Endothelial cell of umbilical vein (primary cell): ENCODE data around the gene CCDC86. TPM values are rescaled to one million over a fixed set of nuclear protein-coding genes. Genes with fewer than 3 reads are reported as not detected.

ENCODE experiments used
- BruUV-seq: library from RNA; stranded (reverse); fragments of 400-500 nt; replicated peaks from 2 replicates; lab custom pipeline; 2021; lab: Mats Ljungman, UMichigan
- CTCF ChIA-PET: fragments of 300-600, 350-600 bp; sonication (Branson Sonifier 250); formaldehyde crosslinking; loops from one replicate; lab custom pipeline; 2021; ENCODE audit warnings: antibody characterized with exemption, inconsistent platforms; lab: Charles Lee
- POLR2A ChIA-PET: fragments of 300-600, 350-600 bp; sonication (Branson Sonifier 250); formaldehyde crosslinking; loops from one replicate; lab custom pipeline; 2021; ENCODE audit warnings: antibody characterized with exemption, inconsistent platforms; lab: Charles Lee
- DNase-seq: peaks from one replicate; pipeline ENCODE4 v3.0.0-alpha.2; 2011; ENCODE audit warnings: low read depth, low spot score
- FAIRE-seq: peaks from 2 replicates; lab custom pipeline; 2011; peaks lifted over from hg19 to GRCh38; lab: Jason Lieb, UNC
- H2AFZ ChIP-seq: 2 replicates; pipeline ENCODE4 v1.6.0; 2012; ENCODE audit warnings: low read depth, low read length, control low read depth, inconsistent platforms
- H3K27ac ChIP-seq: 2 replicates; pipeline ENCODE4 v1.5.1; 2011; ENCODE audit warnings: low read depth, mild to moderate bottlenecking, control low read depth, low read length, moderate library complexity; ENCODE audit not compliant: insufficient read depth
- H3K27me3 ChIP-seq, 2 experiments: 2 replicates each; pipeline versions ENCODE4 v1.6.0 to v1.6.1; 2011; ENCODE audit warnings: low read length in 2 of 2, mixed read lengths in 1 of 2; ENCODE audit not compliant: control insufficient read depth in 2 of 2, insufficient read depth in 2 of 2
- H3K36me3 ChIP-seq, 2 experiments: 2 replicates in 1 of 2; 3 replicates in 1 of 2; pipeline ENCODE4 v1.5.1; 2011; ENCODE audit warnings: low read length in 2 of 2, mild to moderate bottlenecking in 1 of 2, moderate library complexity in 1 of 2; ENCODE audit not compliant: control insufficient read depth in 2 of 2, insufficient read depth in 2 of 2; ENCODE audit errors: extremely low read depth in 1 of 2
- H3K4me1 ChIP-seq: 3 replicates; pipeline ENCODE4 v1.5.1; 2011; ENCODE audit warnings: mild to moderate bottlenecking, low read length; ENCODE audit not compliant: control insufficient read depth, insufficient read depth; ENCODE audit errors: extremely low read depth
- H3K4me2 ChIP-seq: 2 replicates; pipeline ENCODE4 v1.6.1; 2011; ENCODE audit warnings: low read length, control low read depth, mixed read lengths; ENCODE audit not compliant: insufficient read depth
- H3K4me3 ChIP-seq, 3 experiments: fragments of 200-600 bp in 1 of 3; sonication (generic), shearing (Covaris generic) in 1 of 3; replicated peaks in 1 of 3; 2 replicates each; pipeline ENCODE4 v1.5.1; 2011 to 2016; ENCODE audit warnings: control low read depth in 3 of 3, low read length in 3 of 3, mild to moderate bottlenecking in 2 of 3, inconsistent platforms in 1 of 3, low read depth in 1 of 3, moderate library complexity in 1 of 3; ENCODE audit not compliant: insufficient read depth in 1 of 3
- H3K79me2 ChIP-seq: 2 replicates; pipeline ENCODE4 v1.6.0; 2012; ENCODE audit warnings: low read length, inconsistent platforms; ENCODE audit not compliant: control insufficient read depth, insufficient read depth
- H3K9ac ChIP-seq: replicated peaks from 2 replicates; pipeline ENCODE3; 2011; ENCODE audit warnings: low read length, control low read depth; ENCODE audit not compliant: insufficient read depth; ENCODE audit errors: extremely low read depth
- H3K9me1 ChIP-seq: replicated peaks from 3 replicates; pipeline ENCODE4 v1.6.0; 2011; ENCODE audit warnings: mild to moderate bottlenecking, low read length; ENCODE audit not compliant: control insufficient read depth, insufficient read depth; ENCODE audit errors: extremely low read depth
- H3K9me3 ChIP-seq: replicated peaks from 2 replicates; pipeline ENCODE4 v1.5.1; 2012; ENCODE audit warnings: low read length, inconsistent platforms; ENCODE audit not compliant: control insufficient read depth, insufficient read depth
- H4K20me1 ChIP-seq: replicated peaks from 2 replicates; pipeline ENCODE3; 2011; ENCODE audit warnings: mild to moderate bottlenecking, low read length; ENCODE audit not compliant: control insufficient read depth, insufficient read depth; ENCODE audit errors: extremely low read depth
- CTCF ChIP-seq, 2 donors: IDR thresholded peaks; 1 replicate in 1 of 2; 2 replicates in 1 of 2; pipeline ENCODE4 v1.5.1; 2011; ENCODE audit warnings: low read length in 2 of 2, mild to moderate bottlenecking in 2 of 2, moderate library complexity in 2 of 2, control low read depth in 1 of 2, inconsistent platforms in 1 of 2, low read depth in 1 of 2; ENCODE audit not compliant: insufficient read depth in 1 of 2; ENCODE audit errors: extremely low read depth in 1 of 2
- EZH2 ChIP-seq: IDR thresholded peaks from 2 replicates; pipeline ENCODE4 v1.6.1; 2012; ENCODE audit warnings: borderline replicate concordance, low read depth, mild to moderate bottlenecking, moderate library complexity, low read length, inconsistent platforms; ENCODE audit not compliant: severe bottlenecking
- FOS ChIP-seq: IDR thresholded peaks from 2 replicates; pipeline ENCODE4 v1.6.1; 2011; ENCODE audit warnings: mild to moderate bottlenecking, low read length, moderate library complexity, borderline replicate concordance; ENCODE audit not compliant: insufficient read depth
- GATA2 ChIP-seq: IDR thresholded peaks from 2 replicates; pipeline ENCODE4 v1.7.0; 2011; ENCODE audit warnings: low read depth, mild to moderate bottlenecking, moderate library complexity, mixed read lengths, low read length; ENCODE audit not compliant: insufficient read length, insufficient read depth
- JUN ChIP-seq: IDR thresholded peaks from 2 replicates; pipeline ENCODE4 v1.6.1; 2011; ENCODE audit warnings: borderline replicate concordance, low read depth; ENCODE audit not compliant: insufficient read length, insufficient read depth
- MAX ChIP-seq: IDR thresholded peaks from 2 replicates; pipeline ENCODE4 v1.6.1; 2011; ENCODE audit not compliant: insufficient read depth, insufficient read length
- MYC ChIP-seq: IDR thresholded peaks from one replicate; pipeline ENCODE4 v1.6.1; 2011; ENCODE audit warnings: mild to moderate bottlenecking, low read depth, low read length
- POLR2A ChIP-seq: IDR thresholded peaks from 2 replicates; pipeline ENCODE4 v1.6.1; 2012; ENCODE audit warnings: low read depth, mild to moderate bottlenecking, control low read depth, low read length
- POLR2AphosphoS5 ChIP-seq: IDR thresholded peaks from 2 replicates; pipeline ENCODE4 v1.6.1; 2012; ENCODE audit warnings: low read depth, mild to moderate bottlenecking, control low read depth, low read length, moderate library complexity; ENCODE audit not compliant: insufficient read depth
- dilution Hi-C: fragments of 300-500 bp; cut with MboI; formaldehyde crosslinking; loops from one replicate; pipeline ENCODE4 v1.15.0; 2019; ENCODE audit warnings: low sequenced_read_pairs; ENCODE audit not compliant: extremely low pct_ligation_motif_present
- intact Hi-C: fragments of 100-400 bp; cut with micrococcal nuclease; formaldehyde crosslinking; loops from one replicate; pipeline ENCODE4 v1.10.0; 2022
- polyA plus RNA-seq, 4 experiments: library from polyadenylated mRNA; depleted of rRNA in 3 of 4; stranded (reverse) in 3 of 4; unstranded in 1 of 4; fragments of >200 nt; gene quantifications; 2 replicates each; pipeline versions ENCODE4 v1.2.1 to v1.2.3, GENCODE V29; 2011 to 2012; ENCODE audit warnings: missing spikeins in 1 of 4
- total RNA-seq: library from RNA; stranded (reverse); gene quantifications from 2 replicates; pipeline ENCODE4 v1.2.3, GENCODE V29; 2021

Gene CCDC86
- total and polyA plus RNA-seq, 2 donors (not counting 3 experiments of a cell fraction or from before 2014, with no cell fraction given) = 29.8 to 60.8 TPM

- ChIA-PET CTCF (no interaction called here), POLR2A (interaction anchor here (0.7 kb wide), 1 partner anchor 9 kb away, joined by 3 read pairs; no protein-coding TSS in a partner anchor)
- H2AFZ ChIP-seq = no peak overlapping the region
- no peaks in the 10 kb centered on the region for H3K9me3 ChIP-seq
- BruUV-seq = no TSS peak
- intact Hi-C loops (no loop called here), dilution Hi-C loops (no loop called here)
- no peak overlapping the region for H3K27ac ChIP-seq
- FAIRE-seq = no peak
- H3K4me1 ChIP-seq = no peaks in the 10 kb centered on the region
- H3K79me2 ChIP-seq = no peaks in the 10 kb centered on the region
- no peaks in the 10 kb centered on the region for H3K27me3 ChIP-seq
- no peak overlapping the region for H3K9ac ChIP-seq
- H3K9me1 ChIP-seq = no peaks in the 10 kb centered on the region
- no peak for TF ChIP-seq MYC
- no peak for TF ChIP-seq EZH2
- no peak for TF ChIP-seq POLR2AphosphoS5
- no peak for TF ChIP-seq FOS
- TF ChIP-seq JUN = no peak
- TF ChIP-seq POLR2A = no peak
- TF ChIP-seq MAX = no peak
- no peak for TF ChIP-seq CTCF (IDR thresholded peaks at IDR 0.05; ENCODE audit: extremely low read depth in 1 of 2, insufficient read depth in 1 of 2, low read depth in 1 of 2, low read length in 2 of 2)
- no peak for TF ChIP-seq GATA2
- H4K20me1 ChIP-seq = no peaks in the 10 kb centered on the region
- no peak overlapping the region for H3K4me2 ChIP-seq
- H3K36me3 ChIP-seq = no peaks in the 10 kb centered on the region
- DNase-seq = no peak
- no peak overlapping the region for H3K4me3 ChIP-seq
These were observed 20.3 kb downstream of the CCDC86 start for GRCh38 chr11:60862171-60862570.
